Trophoblast cell (in vitro differentiated cells and primary cell): ENCODE data around the gene G6PC3.

Source experiments
- DNase-seq, 2 donors: peaks; one replicate each; pipeline ENCODE4 v3.0.0-alpha.2; 2016
- H2AFZ ChIP-seq: 2 replicates; pipeline ENCODE4 v1.6.1; 2013; ENCODE audit warnings: low read length, moderate library complexity, mild to moderate bottlenecking; ENCODE audit not compliant: insufficient read depth, poor library complexity
- H2AK5ac ChIP-seq: 2 replicates; pipeline ENCODE4 v1.6.1; 2013; ENCODE audit warnings: mild to moderate bottlenecking, low read length
- H2BK120ac ChIP-seq: 2 replicates; pipeline ENCODE4 v1.6.1; 2013; ENCODE audit warnings: low read length, mild to moderate bottlenecking, moderate library complexity; ENCODE audit not compliant: insufficient read depth, poor library complexity
- H2BK12ac ChIP-seq: 2 replicates; pipeline ENCODE4 v1.6.1; 2013; ENCODE audit warnings: mild to moderate bottlenecking, low read length, moderate library complexity
- H2BK5ac ChIP-seq: 2 replicates; pipeline ENCODE4 v1.6.1; 2013; ENCODE audit warnings: low read length, low read depth, moderate library complexity, mild to moderate bottlenecking; ENCODE audit not compliant: poor library complexity
- H3K14ac ChIP-seq: 2 replicates; pipeline ENCODE4 v1.6.1; 2013; ENCODE audit warnings: mild to moderate bottlenecking, low read length
- H3K18ac ChIP-seq: 2 replicates; pipeline ENCODE4 v1.6.1; 2013; ENCODE audit warnings: mild to moderate bottlenecking, low read length
- H3K23ac ChIP-seq: 2 replicates; pipeline ENCODE4 v1.6.1; 2013; ENCODE audit warnings: low read length
- H3K27ac ChIP-seq: 2 replicates; pipeline ENCODE4 v1.5.1; 2013; ENCODE audit warnings: low read depth, mild to moderate bottlenecking, inconsistent platforms, low read length, moderate library complexity
- H3K27me3 ChIP-seq: 2 replicates; pipeline ENCODE4 v1.6.1; 2013; ENCODE audit warnings: inconsistent platforms, mild to moderate bottlenecking, low read length, moderate library complexity; ENCODE audit not compliant: insufficient read depth
- H3K36me3 ChIP-seq, 2 experiments: 1 replicate in 1 of 2; 2 replicates in 1 of 2; pipeline ENCODE4 v1.6.1; 2013; ENCODE audit warnings: low read length in 2 of 2, mild to moderate bottlenecking in 2 of 2, moderate library complexity in 1 of 2; ENCODE audit not compliant: insufficient read depth in 2 of 2, control insufficient read depth in 1 of 2
- H3K4ac ChIP-seq: 2 replicates; pipeline ENCODE4 v1.6.1; 2013; ENCODE audit warnings: low read depth, mild to moderate bottlenecking, low read length, moderate library complexity
- H3K4me1 ChIP-seq, 2 experiments: 1 replicate in 1 of 2; 2 replicates in 1 of 2; pipeline ENCODE4 v1.6.1; 2013; ENCODE audit warnings: low read length in 2 of 2, mild to moderate bottlenecking in 2 of 2, moderate library complexity in 1 of 2; ENCODE audit not compliant: insufficient read depth in 2 of 2, control insufficient read depth in 1 of 2
- H3K4me2 ChIP-seq: 2 replicates; pipeline ENCODE4 v1.6.1; 2013; ENCODE audit warnings: inconsistent platforms, mild to moderate bottlenecking, low read length, moderate library complexity
- H3K4me3 ChIP-seq: 2 replicates; pipeline ENCODE4 v1.5.1; 2013; ENCODE audit warnings: mild to moderate bottlenecking, low read depth, low read length, inconsistent platforms
- H3K79me1 ChIP-seq: one replicate; pipeline ENCODE4 v1.6.1; 2013; ENCODE audit warnings: low read length
- H3K79me2 ChIP-seq: 2 replicates; pipeline ENCODE4 v1.6.1; 2013; ENCODE audit warnings: low read length, mild to moderate bottlenecking; ENCODE audit not compliant: control insufficient read depth, insufficient read depth, poor library complexity
- H3K9ac ChIP-seq: 2 replicates; pipeline ENCODE4 v1.6.1; 2013; ENCODE audit warnings: mild to moderate bottlenecking, low read length
- H3K9me3 ChIP-seq: 2 replicates; pipeline ENCODE4 v1.6.1; 2013; ENCODE audit warnings: low read depth, mild to moderate bottlenecking, control low read depth, inconsistent platforms, low read length; ENCODE audit not compliant: insufficient read depth
- H4K12ac ChIP-seq: 2 replicates; pipeline ENCODE4 v1.6.1; 2013; ENCODE audit warnings: low read depth, mild to moderate bottlenecking, low read length, moderate library complexity
- H4K8ac ChIP-seq: 2 replicates; pipeline ENCODE4 v1.6.1; 2013; ENCODE audit warnings: low read depth, mild to moderate bottlenecking, low read length, moderate library complexity
- H4K91ac ChIP-seq: one replicate; pipeline ENCODE4 v1.6.1; 2013; ENCODE audit warnings: low read depth, mild to moderate bottlenecking, low read length, moderate library complexity
- WGBS: extraction: QIAGEN DNeasy Blood & Tissue Kit; methylation state at CpG from one replicate; pipeline ENCODE4 v1.1.7; 2013; ENCODE audit warnings: missing lambda C conversion rate; ENCODE audit not compliant: insufficient read length, insufficient coverage; ENCODE audit errors: extremely low coverage; 5-methylcytosine and 5-hydroxymethylcytosine counted together

Gene G6PC3

DNA sequence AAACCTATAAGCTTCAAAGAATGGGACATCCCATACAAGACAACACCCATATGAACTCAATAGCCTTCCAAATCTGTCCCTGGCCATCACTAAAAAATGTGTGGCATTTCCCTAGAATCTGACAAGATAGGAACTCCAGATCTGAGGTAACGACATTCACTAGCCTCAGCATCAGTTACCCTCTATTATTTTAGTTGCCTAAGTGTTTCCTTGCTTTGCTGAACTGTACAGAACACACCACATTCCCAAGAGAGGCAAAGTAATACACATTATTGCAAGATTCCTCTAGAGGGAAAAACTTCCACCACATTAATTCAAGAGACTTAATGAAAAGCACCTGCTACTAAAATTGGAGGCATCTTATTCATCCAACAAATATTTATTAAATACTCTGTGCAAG lies 9.1 kb upstream of the G6PC3 start:
- Histone ChIP-seq H3K23ac (no peak overlapping the region), H2BK120ac (no peak overlapping the region), H2BK5ac (no peak overlapping the region), H3K4me2 (no peak overlapping the region), H3K36me3 (peaks cover 19 to 29% of the 10 kb centered on the region in 2 experiments), H2BK12ac (no peak overlapping the region), H2AFZ (no peak overlapping the region), H3K14ac (no peak overlapping the region), H3K18ac (no peak overlapping the region), H3K4me3 (no peak overlapping the region), H3K79me1 (peaks cover 9% of the 10 kb centered on the region), H4K12ac (no peak overlapping the region), H3K27me3 (no peaks in the 10 kb centered on the region), H3K9me3 (no peaks in the 10 kb centered on the region), H4K8ac (no peak overlapping the region), H4K91ac (no peak overlapping the region), H3K79me2 (peaks cover 21% of the 10 kb centered on the region), H3K9ac (no peak overlapping the region), H3K4me1 (peaks cover 0 to 1% of the 10 kb centered on the region in 2 experiments), H3K27ac (no peak overlapping the region), H3K4ac (no peak overlapping the region), H2AK5ac (no peak overlapping the region)
- WGBS = no CpG with 5 or more reads among the region's 1 CpG
- DNase-seq = peak; percentile 57 to 84

DNA sequence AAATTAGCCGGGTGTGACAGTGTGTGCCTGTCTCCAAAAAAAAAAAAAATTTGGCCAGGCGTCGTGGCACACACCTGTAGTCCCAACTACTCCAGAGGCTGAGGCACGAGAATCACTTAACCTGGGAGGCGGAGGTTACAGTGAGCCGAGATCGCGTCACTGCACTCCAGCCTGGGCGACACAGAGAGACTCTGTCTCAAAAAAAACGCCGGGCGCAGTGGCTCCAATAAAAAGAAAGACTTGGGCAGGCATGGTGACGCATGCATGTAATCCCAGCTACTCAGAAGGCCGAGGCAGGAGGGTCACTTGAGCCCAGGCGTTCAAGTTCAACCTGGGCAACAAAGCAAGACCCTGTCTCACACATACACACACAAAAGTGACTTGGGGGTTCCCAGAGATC lies 7.7 kb upstream of the G6PC3 start:
- no CpG with 5 or more reads among the region's 15 CpGs for WGBS
- no peak overlapping the region for H3K18ac ChIP-seq
- no peak overlapping the region for H4K91ac ChIP-seq
- no peak overlapping the region for H3K4me3 ChIP-seq
- no peak overlapping the region for H3K27ac ChIP-seq
- H3K14ac ChIP-seq = no peak overlapping the region
- no peak overlapping the region for H4K8ac ChIP-seq
- H2AFZ ChIP-seq = no peak overlapping the region
- no peak overlapping the region for H2BK120ac ChIP-seq
- H4K12ac ChIP-seq = no peak overlapping the region
- no peaks in the 10 kb centered on the region for H3K9me3 ChIP-seq
- H2BK12ac ChIP-seq = no peak overlapping the region
- H3K4me1 ChIP-seq = peaks cover 0 to 1% of the 10 kb centered on the region in 2 experiments
- no peak overlapping the region for H3K23ac ChIP-seq
- peaks cover 14 to 25% of the 10 kb centered on the region in 2 experiments for H3K36me3 ChIP-seq
- peaks cover 21% of the 10 kb centered on the region for H3K79me2 ChIP-seq
- no peak for DNase-seq
- H2BK5ac ChIP-seq = no peak overlapping the region
- no peaks in the 10 kb centered on the region for H3K27me3 ChIP-seq
- no peak overlapping the region for H3K4me2 ChIP-seq
- H2AK5ac ChIP-seq = no peak overlapping the region
- H3K9ac ChIP-seq = no peak overlapping the region
- peak overlapping the region; percentile 78 for H3K4ac ChIP-seq
- H3K79me1 ChIP-seq = peaks cover 9% of the 10 kb centered on the region

DNA sequence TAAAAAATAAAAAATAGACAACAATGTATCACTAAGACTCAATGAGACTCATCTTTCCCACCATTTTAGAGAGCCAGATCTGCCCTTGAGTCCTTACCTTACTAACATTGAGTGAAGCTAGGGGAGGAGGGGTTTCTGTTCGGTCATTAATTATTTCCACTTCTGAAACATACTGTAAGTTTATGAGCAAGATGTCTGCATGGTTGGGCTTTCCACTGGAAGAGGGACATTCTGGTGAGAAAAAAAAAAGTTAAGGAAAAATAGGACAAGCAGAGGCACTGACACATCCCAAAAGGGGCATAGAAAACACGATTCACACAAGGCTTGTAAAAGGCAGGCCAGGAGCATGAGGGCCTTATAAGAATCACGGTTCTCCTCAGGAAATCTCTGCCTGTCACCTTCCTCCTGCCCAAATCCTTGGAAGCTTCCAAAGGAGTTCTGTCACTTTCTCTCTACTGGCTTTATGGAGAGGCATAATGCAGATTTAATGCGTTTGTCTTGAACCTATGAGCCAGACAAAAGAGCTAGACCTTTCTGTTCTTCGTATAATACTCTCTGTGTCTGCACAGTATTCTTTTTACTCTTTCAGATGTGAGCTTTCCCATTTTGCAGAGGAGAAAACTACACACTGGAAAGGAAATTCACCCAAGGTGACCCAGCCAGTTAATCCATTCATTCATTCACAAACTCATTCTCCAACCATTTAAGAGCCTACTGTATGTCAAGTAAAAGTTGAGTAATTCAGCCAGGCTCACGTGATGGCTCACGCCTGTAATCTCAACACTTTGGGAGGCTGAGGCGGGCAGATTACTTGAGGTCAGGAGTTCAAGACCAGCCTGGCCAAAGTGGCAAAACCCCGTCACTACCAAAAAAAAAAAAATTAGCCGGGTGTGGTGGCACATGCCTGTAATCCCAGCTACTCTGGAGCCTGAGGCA lies 6.6 kb upstream of the G6PC3 start:
- peaks cover 9% of the 10 kb centered on the region for H3K79me1 ChIP-seq
- H2BK120ac ChIP-seq = no peak overlapping the region
- H4K91ac ChIP-seq = no peak overlapping the region
- H4K8ac ChIP-seq = no peak overlapping the region
- H2BK12ac ChIP-seq = no peak overlapping the region
- H3K79me2 ChIP-seq = peaks cover 19% of the 10 kb centered on the region
- DNase-seq = no peak
- H3K14ac ChIP-seq = no peak overlapping the region
- no peak overlapping the region for H3K27ac ChIP-seq
- H3K23ac ChIP-seq = no peak overlapping the region
- no peaks in the 10 kb centered on the region for H3K27me3 ChIP-seq
- no peak overlapping the region for H3K4me3 ChIP-seq
- no peaks in the 10 kb centered on the region for H3K9me3 ChIP-seq
- no peak overlapping the region for H2AK5ac ChIP-seq
- no peak overlapping the region for H3K4me2 ChIP-seq
- H3K9ac ChIP-seq = no peak overlapping the region
- no peak overlapping the region for H4K12ac ChIP-seq
- no peak overlapping the region for H3K18ac ChIP-seq
- no peak overlapping the region for H2AFZ ChIP-seq
- no peak overlapping the region for H2BK5ac ChIP-seq
- peak overlapping the region; percentile 5 for H3K4ac ChIP-seq
- H3K4me1 ChIP-seq = peaks cover 0 to 1% of the 10 kb centered on the region in 2 experiments
- H3K36me3 ChIP-seq = peaks cover 10 to 18% of the 10 kb centered on the region in 2 experiments
- WGBS = no CpG with 5 or more reads among the region's 10 CpGs

GRCh38 chr17:44065668-44066203 lies 4.8 kb upstream of the G6PC3 start:
- Histone ChIP-seq H3K4me1 (peaks cover 0 to 1% of the 10 kb centered on the region in 2 experiments), H3K36me3 (peaks cover 7 to 13% of the 10 kb centered on the region in 2 experiments), H4K91ac (peak overlapping the region; percentile 79), H3K9me3 (no peaks in the 10 kb centered on the region), H3K18ac (peak overlapping the region; percentile 71), H2BK120ac (peak overlapping the region; percentile 39), H4K8ac (peak overlapping the region; percentile 85), H2AK5ac (peak overlapping the region; percentile 44), H3K14ac (peak overlapping the region; percentile 80), H2BK5ac (peak overlapping the region; percentile 87), H3K27ac (peak overlapping the region; percentile 93), H3K4me3 (peak overlapping the region; percentile 91), H3K23ac (no peak overlapping the region), H2BK12ac (no peak overlapping the region), H3K79me1 (peaks cover 9% of the 10 kb centered on the region), H3K4ac (peak overlapping the region; percentile 98), H3K9ac (peak overlapping the region; percentile 93), H3K27me3 (no peaks in the 10 kb centered on the region), H3K79me2 (peaks cover 19% of the 10 kb centered on the region), H3K4me2 (peak overlapping the region; percentile 74), H2AFZ (peak overlapping the region; percentile 15), H4K12ac (peak overlapping the region; percentile 14)
- DNase-seq = peak in 1 of 2 donors; percentile 25
- WGBS = no CpG with 5 or more reads among the region's 9 CpGs
